SU-DHL-6 (cell line): Measurements from ENCODE around the gene SNN.

ENCODE experiments used
- CTCF ChIP-seq: fragments of 200-600 bp; sonication (generic); IDR thresholded peaks from one replicate; pipeline ENCODE4 v1.5.1; 2017; ENCODE audit warnings: antibody characterized with exemption, mild to moderate bottlenecking, low read length, moderate library complexity; ENCODE audit not compliant: insufficient read depth, poor library complexity, severe bottlenecking
- EZH2phosphoT487 ChIP-seq: fragments of 200-600 bp; sonication (generic), shearing (Covaris generic); conservative IDR thresholded peaks from 2 replicates; pipeline ENCODE4 v1.6.1; 2018; ENCODE audit warnings: mild to moderate bottlenecking, antibody characterized with exemption, low read length, moderate library complexity, mixed read lengths

- TF ChIP-seq CTCF (no peak), EZH2phosphoT487 (no peak)
These were observed 33.1 kb upstream of the SNN start for GRCh38 chr16:11635113-11635652.
